ENCODE data around the gene FUT8. TPM values are rescaled to one million over a fixed set of nuclear protein-coding genes. Genes with fewer than 3 reads are reported as not detected.

Gene FUT8
- total and polyA plus RNA-seq, 4 donors = 53.5 to 198 (median 66.0) TPM

- no peak for DNase-seq (ENCODE audit: low read depth in 4 of 6, low spot score in 6 of 6)
- H3K27me3 ChIP-seq (ENCODE audit: control insufficient read depth, insufficient read depth, low read length) = no peaks in the 10 kb centered on the region
- no peak overlapping the region for H3K4me3 ChIP-seq (ENCODE audit: low read depth, low read length)
- no peaks in the 10 kb centered on the region for H3K4me1 ChIP-seq (ENCODE audit: control insufficient read depth, insufficient read depth, low read length)
- no peaks in the 10 kb centered on the region for H3K9me3 ChIP-seq (ENCODE audit: control insufficient read depth, insufficient read depth, low read length)
- 100% methylated on average over 1 of the region's 1 CpG for WGBS (ENCODE audit: insufficient coverage)
- H3K36me3 ChIP-seq (ENCODE audit: control insufficient read depth, insufficient read depth, low read length) = no peaks in the 10 kb centered on the region
- no peak overlapping the region for H3K27ac ChIP-seq (ENCODE audit: low read depth, low read length)
Observed at GRCh38 chr14:65585216-65585615, 172.7 kb downstream of the FUT8 start.

DNA sequence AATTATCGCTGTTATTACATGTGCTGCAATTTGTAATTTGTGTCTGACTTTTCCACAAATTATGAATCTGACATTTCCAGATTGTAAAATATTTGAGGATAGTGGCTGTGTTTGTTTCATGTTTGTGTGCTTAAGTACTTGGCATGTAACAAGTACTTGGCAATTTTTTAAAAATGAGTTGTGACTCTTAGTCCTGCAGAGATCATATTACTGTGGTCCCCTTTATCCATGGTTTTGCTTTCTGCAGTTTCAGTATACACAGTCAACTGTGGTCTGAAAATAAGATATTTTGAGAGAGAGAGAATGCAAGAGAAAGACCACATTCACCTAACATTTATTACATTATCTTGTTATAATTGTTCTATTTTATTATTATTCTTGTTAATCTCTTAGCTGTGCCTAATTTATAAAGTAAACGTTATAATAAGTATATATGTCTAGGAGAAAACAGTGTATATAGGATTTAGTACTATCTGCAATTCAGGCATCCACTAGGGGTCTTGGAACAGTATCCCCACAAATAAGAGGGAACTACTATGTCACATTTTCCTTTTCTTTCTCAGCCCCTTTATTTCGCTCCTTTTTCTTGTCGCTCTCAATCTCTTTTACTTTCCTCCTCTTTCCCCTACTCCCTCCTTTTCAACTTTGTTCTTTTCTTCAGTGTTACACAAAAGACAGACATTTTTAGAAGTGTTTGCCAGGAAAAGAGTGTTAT is 176.1 kb downstream of the FUT8 start:
- Histone ChIP-seq H3K27ac (ENCODE audit: low read depth, low read length) (no peak overlapping the region), H3K27me3 (ENCODE audit: control insufficient read depth, insufficient read depth, low read length) (no peaks in the 10 kb centered on the region), H3K4me3 (ENCODE audit: low read depth, low read length) (no peak overlapping the region), H3K36me3 (ENCODE audit: control insufficient read depth, insufficient read depth, low read length) (no peaks in the 10 kb centered on the region), H3K4me1 (ENCODE audit: control insufficient read depth, insufficient read depth, low read length) (no peaks in the 10 kb centered on the region), H3K9me3 (ENCODE audit: control insufficient read depth, insufficient read depth, low read length) (no peaks in the 10 kb centered on the region)
- no CpG with 5 or more reads among the region's 4 CpGs for WGBS (ENCODE audit: insufficient coverage)
- no peak for DNase-seq (ENCODE audit: low read depth in 4 of 6, low spot score in 6 of 6)

DNA sequence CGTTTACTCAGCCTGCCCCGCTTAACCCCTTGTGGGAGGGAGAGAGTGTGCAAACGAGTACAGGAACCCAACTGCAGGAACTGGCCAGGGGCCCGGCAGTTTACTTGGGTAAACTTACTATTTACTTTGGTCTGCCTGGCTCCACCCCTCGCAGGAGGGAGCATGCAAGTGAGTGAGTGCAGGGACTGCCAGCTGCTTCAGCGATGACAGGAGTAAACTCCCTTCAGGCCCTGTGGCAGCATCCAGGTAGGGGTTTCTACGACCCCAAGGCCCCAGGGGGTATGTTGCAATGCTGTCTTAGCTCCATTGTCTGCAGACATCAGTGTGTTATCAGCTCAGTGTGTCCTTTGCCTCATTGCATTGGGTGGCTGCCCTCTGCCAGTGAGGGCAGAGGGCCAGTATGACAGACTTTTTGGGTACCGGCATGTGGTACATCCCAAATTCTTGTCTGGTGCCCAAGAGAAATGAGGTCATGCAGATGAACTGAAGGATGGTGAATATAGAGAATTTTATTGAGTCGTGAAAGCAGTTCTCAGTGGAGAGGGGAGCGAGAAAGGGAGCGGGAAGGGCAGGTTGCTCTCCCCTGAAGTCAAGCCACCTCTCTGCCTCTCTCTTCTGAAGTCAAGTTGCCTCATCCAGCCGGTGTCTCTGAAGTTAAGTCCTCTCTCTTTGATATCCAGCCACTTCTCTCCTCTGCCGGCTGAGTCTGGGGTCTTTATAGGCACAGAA is 181.8 kb downstream of the FUT8 start:
- no peak overlapping the region for H3K27ac ChIP-seq (ENCODE audit: low read depth, low read length)
- H3K4me3 ChIP-seq (ENCODE audit: low read depth, low read length) = no peak overlapping the region
- 92% methylated on average over 9 of the region's 13 CpGs for WGBS (ENCODE audit: insufficient coverage)
- DNase-seq (ENCODE audit: low read depth in 4 of 6, low spot score in 6 of 6) = no peak
- H3K9me3 ChIP-seq (ENCODE audit: control insufficient read depth, insufficient read depth, low read length) = no peaks in the 10 kb centered on the region
- H3K4me1 ChIP-seq (ENCODE audit: control insufficient read depth, insufficient read depth, low read length) = no peaks in the 10 kb centered on the region
- H3K36me3 ChIP-seq (ENCODE audit: control insufficient read depth, insufficient read depth, low read length) = no peaks in the 10 kb centered on the region
- no peaks in the 10 kb centered on the region for H3K27me3 ChIP-seq (ENCODE audit: control insufficient read depth, insufficient read depth, low read length)

GRCh38 chr14:65594882-65595237 is 182.3 kb downstream of the FUT8 start:
- H3K27me3 ChIP-seq (ENCODE audit: control insufficient read depth, insufficient read depth, low read length) = no peaks in the 10 kb centered on the region
- WGBS (ENCODE audit: insufficient coverage) = 93% methylated on average over 5 of the region's 5 CpGs
- H3K4me3 ChIP-seq (ENCODE audit: low read depth, low read length) = no peak overlapping the region
- H3K4me1 ChIP-seq (ENCODE audit: control insufficient read depth, insufficient read depth, low read length) = no peaks in the 10 kb centered on the region
- H3K36me3 ChIP-seq (ENCODE audit: control insufficient read depth, insufficient read depth, low read length) = no peaks in the 10 kb centered on the region
- no peaks in the 10 kb centered on the region for H3K9me3 ChIP-seq (ENCODE audit: control insufficient read depth, insufficient read depth, low read length)
- no peak for DNase-seq (ENCODE audit: low read depth in 4 of 6, low spot score in 6 of 6)
- no peak overlapping the region for H3K27ac ChIP-seq (ENCODE audit: low read depth, low read length)

GRCh38 chr14:65599375-65599774 is 186.8 kb downstream of the FUT8 start:
- no peaks in the 10 kb centered on the region for H3K9me3 ChIP-seq (ENCODE audit: control insufficient read depth, insufficient read depth, low read length)
- no peaks in the 10 kb centered on the region for H3K36me3 ChIP-seq (ENCODE audit: control insufficient read depth, insufficient read depth, low read length)
- no CpG with 5 or more reads among the region's 1 CpG for WGBS (ENCODE audit: insufficient coverage)
- H3K4me1 ChIP-seq (ENCODE audit: control insufficient read depth, insufficient read depth, low read length) = no peaks in the 10 kb centered on the region
- DNase-seq (ENCODE audit: low read depth in 4 of 6, low spot score in 6 of 6) = no peak
- no peaks in the 10 kb centered on the region for H3K27me3 ChIP-seq (ENCODE audit: control insufficient read depth, insufficient read depth, low read length)
- no peak overlapping the region for H3K27ac ChIP-seq (ENCODE audit: low read depth, low read length)
- H3K4me3 ChIP-seq (ENCODE audit: low read depth, low read length) = no peak overlapping the region

- no peak overlapping the region for H3K27ac ChIP-seq (ENCODE audit: low read depth, low read length)
- DNase-seq (ENCODE audit: low read depth in 4 of 6, low spot score in 6 of 6) = no peak
- H3K27me3 ChIP-seq (ENCODE audit: control insufficient read depth, insufficient read depth, low read length) = no peaks in the 10 kb centered on the region
- no peaks in the 10 kb centered on the region for H3K36me3 ChIP-seq (ENCODE audit: control insufficient read depth, insufficient read depth, low read length)
- no peaks in the 10 kb centered on the region for H3K4me1 ChIP-seq (ENCODE audit: control insufficient read depth, insufficient read depth, low read length)
- no peak overlapping the region for H3K4me3 ChIP-seq (ENCODE audit: low read depth, low read length)
- no peaks in the 10 kb centered on the region for H3K9me3 ChIP-seq (ENCODE audit: control insufficient read depth, insufficient read depth, low read length)
- no CpG with 5 or more reads among the region's 3 CpGs for WGBS (ENCODE audit: insufficient coverage)
Observed at GRCh38 chr14:65600742-65601141, 188.2 kb downstream of the FUT8 start.

GRCh38 chr14:65604535-65604934 is 192.0 kb downstream of the FUT8 start:
- H3K4me1 ChIP-seq (ENCODE audit: control insufficient read depth, insufficient read depth, low read length) = no peaks in the 10 kb centered on the region
- no peaks in the 10 kb centered on the region for H3K9me3 ChIP-seq (ENCODE audit: control insufficient read depth, insufficient read depth, low read length)
- H3K27me3 ChIP-seq (ENCODE audit: control insufficient read depth, insufficient read depth, low read length) = no peaks in the 10 kb centered on the region
- no peak overlapping the region for H3K4me3 ChIP-seq (ENCODE audit: low read depth, low read length)
- no peak for DNase-seq (ENCODE audit: low read depth in 4 of 6, low spot score in 6 of 6)
- no peak overlapping the region for H3K27ac ChIP-seq (ENCODE audit: low read depth, low read length)
- H3K36me3 ChIP-seq (ENCODE audit: control insufficient read depth, insufficient read depth, low read length) = no peaks in the 10 kb centered on the region

- H3K27ac ChIP-seq (ENCODE audit: low read depth, low read length) = no peak overlapping the region
- no peaks in the 10 kb centered on the region for H3K36me3 ChIP-seq (ENCODE audit: control insufficient read depth, insufficient read depth, low read length)
- no peak overlapping the region for H3K4me3 ChIP-seq (ENCODE audit: low read depth, low read length)
- DNase-seq (ENCODE audit: low read depth in 4 of 6, low spot score in 6 of 6) = no peak
- H3K27me3 ChIP-seq (ENCODE audit: control insufficient read depth, insufficient read depth, low read length) = no peaks in the 10 kb centered on the region
- H3K9me3 ChIP-seq (ENCODE audit: control insufficient read depth, insufficient read depth, low read length) = no peaks in the 10 kb centered on the region
- WGBS (ENCODE audit: insufficient coverage) = no CpG with 5 or more reads among the region's 2 CpGs
- H3K4me1 ChIP-seq (ENCODE audit: control insufficient read depth, insufficient read depth, low read length) = no peaks in the 10 kb centered on the region
Observed at GRCh38 chr14:65604936-65605335, 192.4 kb downstream of the FUT8 start.

- Histone ChIP-seq H3K9me3 (ENCODE audit: control insufficient read depth, insufficient read depth, low read length) (no peaks in the 10 kb centered on the region), H3K36me3 (ENCODE audit: control insufficient read depth, insufficient read depth, low read length) (no peaks in the 10 kb centered on the region), H3K4me3 (ENCODE audit: low read depth, low read length) (no peak overlapping the region), H3K27ac (ENCODE audit: low read depth, low read length) (no peak overlapping the region), H3K27me3 (ENCODE audit: control insufficient read depth, insufficient read depth, low read length) (no peaks in the 10 kb centered on the region), H3K4me1 (ENCODE audit: control insufficient read depth, insufficient read depth, low read length) (no peaks in the 10 kb centered on the region)
- no peak for DNase-seq (ENCODE audit: low read depth in 4 of 6, low spot score in 6 of 6)
Observed at GRCh38 chr14:65606460-65606859, 193.9 kb downstream of the FUT8 start.

- H3K27ac ChIP-seq (ENCODE audit: low read depth, low read length) = no peak overlapping the region
- no peaks in the 10 kb centered on the region for H3K9me3 ChIP-seq (ENCODE audit: control insufficient read depth, insufficient read depth, low read length)
- no peaks in the 10 kb centered on the region for H3K4me1 ChIP-seq (ENCODE audit: control insufficient read depth, insufficient read depth, low read length)
- no peak for DNase-seq (ENCODE audit: low read depth in 4 of 6, low spot score in 6 of 6)
- H3K4me3 ChIP-seq (ENCODE audit: low read depth, low read length) = no peak overlapping the region
- H3K27me3 ChIP-seq (ENCODE audit: control insufficient read depth, insufficient read depth, low read length) = no peaks in the 10 kb centered on the region
- WGBS (ENCODE audit: insufficient coverage) = no CpG with 5 or more reads among the region's 3 CpGs
- no peaks in the 10 kb centered on the region for H3K36me3 ChIP-seq (ENCODE audit: control insufficient read depth, insufficient read depth, low read length)
Observed at GRCh38 chr14:65613131-65613650, 200.7 kb downstream of the FUT8 start.
